ENCODE measurements around the gene PIP5K1B.
"Not testable (repeated sequence)": the region's sequence is repeated elsewhere in the genome, so short reads cannot be mapped to it uniquely, and the experiment has no call there.

The PIP5K1B gene

DNA sequence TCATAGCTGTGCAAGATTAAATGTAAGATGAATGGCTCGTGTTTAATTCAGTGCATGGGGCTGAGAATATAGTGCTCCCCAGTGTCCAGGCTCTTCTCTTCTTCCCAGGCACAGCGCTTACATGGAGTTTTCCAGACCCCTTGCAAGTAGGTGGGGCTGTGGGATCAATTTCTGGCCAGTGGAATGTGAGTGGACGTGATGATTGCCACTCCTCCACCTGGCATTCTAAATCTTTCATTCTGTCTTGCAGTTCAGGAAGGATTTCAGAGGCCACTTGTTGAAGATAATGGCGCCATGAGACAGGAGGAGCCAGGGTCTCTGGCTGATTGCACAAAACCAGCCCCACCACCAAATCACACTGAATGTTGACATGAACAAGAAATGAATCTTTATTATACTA lies 7.2 kb upstream of the PIP5K1B start:
- TF ChIP-seq, protein P1, sequence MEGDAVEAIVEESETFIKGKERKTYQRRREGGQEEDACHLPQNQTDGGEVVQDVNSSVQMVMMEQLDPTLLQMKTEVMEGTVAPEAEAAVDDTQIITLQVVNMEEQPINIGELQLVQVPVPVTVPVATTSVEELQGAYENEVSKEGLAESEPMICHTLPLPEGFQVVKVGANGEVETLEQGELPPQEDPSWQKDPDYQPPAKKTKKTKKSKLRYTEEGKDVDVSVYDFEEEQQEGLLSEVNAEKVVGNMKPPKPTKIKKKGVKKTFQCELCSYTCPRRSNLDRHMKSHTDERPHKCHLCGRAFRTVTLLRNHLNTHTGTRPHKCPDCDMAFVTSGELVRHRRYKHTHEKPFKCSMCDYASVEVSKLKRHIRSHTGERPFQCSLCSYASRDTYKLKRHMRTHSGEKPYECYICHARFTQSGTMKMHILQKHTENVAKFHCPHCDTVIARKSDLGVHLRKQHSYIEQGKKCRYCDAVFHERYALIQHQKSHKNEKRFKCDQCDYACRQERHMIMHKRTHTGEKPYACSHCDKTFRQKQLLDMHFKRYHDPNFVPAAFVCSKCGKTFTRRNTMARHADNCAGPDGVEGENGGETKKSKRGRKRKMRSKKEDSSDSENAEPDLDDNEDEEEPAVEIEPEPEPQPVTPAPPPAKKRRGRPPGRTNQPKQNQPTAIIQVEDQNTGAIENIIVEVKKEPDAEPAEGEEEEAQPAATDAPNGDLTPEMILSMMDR (conservative IDR thresholded peaks at IDR 0.05; ENCODE audit: low read length) = no peak
- TF ChIP-seq EZH2phosphoT487 (IDR thresholded peaks at IDR 0.05; ENCODE audit: borderline replicate concordance) = no peak
- H3K4me1 ChIP-seq (ENCODE audit: insufficient read depth, low read length, poor library complexity, severe bottlenecking) = peaks cover 4% of the 10 kb centered on the region
- no peak overlapping the region for H3K4me3 ChIP-seq (ENCODE audit: low read length, poor library complexity, severe bottlenecking)
- no peaks in the 10 kb centered on the region for H3K27me3 ChIP-seq (ENCODE audit: insufficient read depth, low read length, poor library complexity, severe bottlenecking)
- no peaks in the 10 kb centered on the region for H3K9me2 ChIP-seq (replicated peaks; ENCODE audit: low read depth, low read length)
- no peaks in the 10 kb centered on the region for H3K79me2 ChIP-seq (ENCODE audit: insufficient read depth, low read length)
- H2AFZ ChIP-seq (ENCODE audit: low read length) = no peak overlapping the region
- no peaks in the 10 kb centered on the region for H4K20me1 ChIP-seq (ENCODE audit: insufficient read depth, low read length, poor library complexity, severe bottlenecking)
- H3K36me3 ChIP-seq (ENCODE audit: insufficient read depth, low read length) = no peaks in the 10 kb centered on the region
- H3F3A ChIP-seq (ENCODE audit: low read depth) = no peaks in the 10 kb centered on the region
- H3K9me3 ChIP-seq (ENCODE audit: insufficient read depth, low read depth, low read length) = no peaks in the 10 kb centered on the region
- no peak overlapping the region for H3K9ac ChIP-seq (ENCODE audit: low read depth, low read length, poor library complexity, severe bottlenecking)
- no peak overlapping the region for H3K4me2 ChIP-seq (ENCODE audit: low read depth, low read length, poor library complexity, severe bottlenecking)

DNA sequence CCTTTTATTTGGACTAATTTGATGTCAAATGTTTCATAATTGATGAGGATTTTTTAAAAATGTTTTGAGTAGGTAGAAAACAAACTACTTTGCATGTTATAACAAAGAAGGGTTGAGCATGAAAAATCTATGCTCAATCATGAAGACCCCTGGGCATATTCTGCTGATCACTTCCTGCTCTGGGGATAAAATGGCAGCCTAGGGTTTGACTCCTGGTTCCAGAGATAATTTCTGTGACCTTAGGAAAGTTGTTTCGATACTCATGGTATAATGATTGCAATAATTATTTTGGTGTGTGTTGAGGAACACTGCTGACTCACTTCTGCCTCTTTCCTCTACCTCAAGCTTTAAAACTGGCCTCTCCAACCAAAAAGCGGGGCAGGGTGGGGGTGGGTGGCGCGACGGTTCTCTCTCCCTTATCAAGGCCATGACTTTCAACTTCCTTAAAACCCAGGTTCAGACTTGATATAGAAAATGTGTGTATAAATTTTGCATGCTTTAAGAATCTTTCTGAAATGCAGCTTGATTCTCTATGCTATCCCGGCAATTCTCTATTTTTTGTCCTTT lies 6.0 kb upstream of the PIP5K1B start:
- H3K9me2 ChIP-seq (replicated peaks; ENCODE audit: low read depth, low read length) = no peaks in the 10 kb centered on the region
- H3K9me3 ChIP-seq (ENCODE audit: insufficient read depth, low read depth, low read length) = no peaks in the 10 kb centered on the region
- H4K20me1 ChIP-seq (ENCODE audit: insufficient read depth, low read length, poor library complexity, severe bottlenecking) = no peaks in the 10 kb centered on the region
- TF ChIP-seq, protein P1 (conservative IDR thresholded peaks at IDR 0.05; ENCODE audit: low read length) = no peak
- TF ChIP-seq EZH2phosphoT487 (IDR thresholded peaks at IDR 0.05; ENCODE audit: borderline replicate concordance) = no peak
- H3K4me2 ChIP-seq (ENCODE audit: low read depth, low read length, poor library complexity, severe bottlenecking) = no peak overlapping the region
- H3K4me1 ChIP-seq (ENCODE audit: insufficient read depth, low read length, poor library complexity, severe bottlenecking) = peaks cover under 1% of the 10 kb centered on the region
- no peaks in the 10 kb centered on the region for H3K36me3 ChIP-seq (ENCODE audit: insufficient read depth, low read length)
- no peak overlapping the region for H2AFZ ChIP-seq (ENCODE audit: low read length)
- no peak overlapping the region for H3K9ac ChIP-seq (ENCODE audit: low read depth, low read length, poor library complexity, severe bottlenecking)
- H3K4me3 ChIP-seq (ENCODE audit: low read length, poor library complexity, severe bottlenecking) = no peak overlapping the region
- no peaks in the 10 kb centered on the region for H3K79me2 ChIP-seq (ENCODE audit: insufficient read depth, low read length)
- H3F3A ChIP-seq (ENCODE audit: low read depth) = no peaks in the 10 kb centered on the region
- H3K27me3 ChIP-seq (ENCODE audit: insufficient read depth, low read length, poor library complexity, severe bottlenecking) = no peaks in the 10 kb centered on the region

DNA sequence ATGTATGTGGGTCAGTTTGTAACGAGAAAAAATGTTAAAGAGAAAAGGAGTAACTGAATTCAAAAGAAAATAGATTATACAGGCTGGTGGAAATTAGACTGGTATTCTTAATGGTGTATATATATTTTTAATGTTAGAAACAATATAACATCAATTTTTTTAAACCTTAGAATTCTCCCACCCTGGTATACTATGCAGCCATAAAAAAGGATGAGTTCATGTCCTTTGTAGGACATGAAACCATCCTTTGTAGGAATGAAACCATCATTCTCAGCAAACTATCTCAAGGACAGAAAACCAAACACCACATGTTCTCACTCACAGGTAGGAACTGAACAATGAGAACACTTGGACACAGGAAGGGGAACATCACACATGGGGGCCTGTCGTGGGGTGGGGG lies 5.4 kb upstream of the PIP5K1B start:
- not testable (repeated sequence) for H4K20me1 ChIP-seq (ENCODE audit: insufficient read depth, low read length, poor library complexity, severe bottlenecking); H3K4me3 ChIP-seq (ENCODE audit: low read length, poor library complexity, severe bottlenecking); H3K9me3 ChIP-seq (ENCODE audit: insufficient read depth, low read depth, low read length); H3K36me3 ChIP-seq (ENCODE audit: insufficient read depth, low read length); H3K9ac ChIP-seq (ENCODE audit: low read depth, low read length, poor library complexity, severe bottlenecking); H3K9me2 ChIP-seq (replicated peaks; ENCODE audit: low read depth, low read length); H3K27me3 ChIP-seq (ENCODE audit: insufficient read depth, low read length, poor library complexity, severe bottlenecking); H3K79me2 ChIP-seq (ENCODE audit: insufficient read depth, low read length); H2AFZ ChIP-seq (ENCODE audit: low read length); H3F3A ChIP-seq (ENCODE audit: low read depth); H3K4me2 ChIP-seq (ENCODE audit: low read depth, low read length, poor library complexity, severe bottlenecking); H3K4me1 ChIP-seq (ENCODE audit: insufficient read depth, low read length, poor library complexity, severe bottlenecking)

DNA sequence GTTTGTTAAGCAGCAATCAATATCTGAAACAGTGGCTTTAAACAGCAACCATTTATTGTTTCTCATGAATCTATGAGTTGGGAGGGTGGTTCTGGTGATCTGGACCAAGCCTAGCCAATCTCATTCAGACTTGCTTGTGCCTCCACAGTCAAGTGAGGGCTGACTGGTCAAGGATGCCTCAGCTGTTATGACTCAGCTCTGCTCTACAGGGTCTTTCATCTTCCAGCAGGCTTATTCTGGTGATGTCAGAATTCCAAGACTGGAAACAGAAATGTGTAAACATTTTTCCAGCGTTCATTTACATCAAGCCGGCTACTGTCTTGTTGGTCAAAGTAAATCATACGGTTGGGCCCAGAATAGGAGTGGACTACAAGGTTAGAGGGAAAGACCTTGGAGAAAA lies 2.5 kb upstream of the PIP5K1B start:
- Histone ChIP-seq H3K36me3 (ENCODE audit: insufficient read depth, low read length) (no peaks in the 10 kb centered on the region), H3K27me3 (ENCODE audit: insufficient read depth, low read length, poor library complexity, severe bottlenecking) (no peaks in the 10 kb centered on the region), H2AFZ (ENCODE audit: low read length) (no peak overlapping the region), H3F3A (ENCODE audit: low read depth) (no peaks in the 10 kb centered on the region), H3K9ac (ENCODE audit: low read depth, low read length, poor library complexity, severe bottlenecking) (no peak overlapping the region), H3K4me2 (ENCODE audit: low read depth, low read length, poor library complexity, severe bottlenecking) (no peak overlapping the region), H3K4me3 (ENCODE audit: low read length, poor library complexity, severe bottlenecking) (no peak overlapping the region), H3K9me2 (replicated peaks; ENCODE audit: low read depth, low read length) (no peaks in the 10 kb centered on the region), H3K9me3 (ENCODE audit: insufficient read depth, low read depth, low read length) (no peaks in the 10 kb centered on the region), H3K4me1 (ENCODE audit: insufficient read depth, low read length, poor library complexity, severe bottlenecking) (peaks cover 24% of the 10 kb centered on the region), H4K20me1 (ENCODE audit: insufficient read depth, low read length, poor library complexity, severe bottlenecking) (no peaks in the 10 kb centered on the region), H3K79me2 (ENCODE audit: insufficient read depth, low read length) (peaks cover 9% of the 10 kb centered on the region; the same call in 1 of the 2 replicates)
- TF ChIP-seq EZH2phosphoT487 (IDR thresholded peaks at IDR 0.05; ENCODE audit: borderline replicate concordance) = no peak
- TF ChIP-seq, protein P1 (conservative IDR thresholded peaks at IDR 0.05; ENCODE audit: low read length) = no peak

Data from Loucy (cell line).